Posterior vena cava (tissue), 2 donors: ENCODE data around the gene CTDP1. TPM values are rescaled to one million over a fixed set of nuclear protein-coding genes. Genes with fewer than 3 reads are reported as not detected.
"Not testable (repeated sequence)": the region's sequence is repeated elsewhere in the genome, so short reads cannot be mapped to it uniquely, and the experiment has no call there.

Experiments
- DNase-seq: peaks from one replicate; pipeline ENCODE4 v3.0.0-alpha.2; 2020; ENCODE audit warnings: low spot score
- intact Hi-C, 2 donors: fragments of 100-400 bp; cut with DNase I; formaldehyde crosslinking; loops; one replicate each; pipeline versions ENCODE4 v1.14.1 to v1.14.2; 2022 to 2023
- total RNA-seq, 2 donors: library from RNA; stranded (reverse); fragmentation: NEBNext Ultra II Directional; extraction: Animal tissue kit (Norgen Biotek cat#: 25700); gene quantifications; one replicate each; pipeline ENCODE4 v1.2.1, GENCODE V29; 2021
- donor health status: DM: yes; HTN: yes; CAD: no.
- donor health status: DM: yes; HTN: yes; CAD: no.

CTDP1 gene
- total RNA-seq, 2 donors from 2014 or later = 13.8 to 15.4 TPM

DNA sequence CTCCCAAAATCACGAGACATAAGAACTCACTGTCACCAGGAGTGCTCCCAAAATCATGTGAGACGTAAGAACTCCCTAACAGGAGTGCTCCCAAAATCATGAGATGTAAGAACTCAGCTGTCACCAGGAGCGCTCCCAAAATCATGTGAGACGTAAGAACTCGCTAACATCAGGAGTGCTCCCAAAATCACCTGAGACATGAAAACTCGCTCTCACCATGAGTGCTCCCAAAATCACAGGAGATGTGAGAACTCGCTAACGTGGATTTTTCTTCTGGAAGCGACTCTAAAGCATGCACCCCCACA, 53.1 kb downstream of the CTDP1 start:
- DNase-seq = no peak
- intact Hi-C loops = no loop called here

DNA sequence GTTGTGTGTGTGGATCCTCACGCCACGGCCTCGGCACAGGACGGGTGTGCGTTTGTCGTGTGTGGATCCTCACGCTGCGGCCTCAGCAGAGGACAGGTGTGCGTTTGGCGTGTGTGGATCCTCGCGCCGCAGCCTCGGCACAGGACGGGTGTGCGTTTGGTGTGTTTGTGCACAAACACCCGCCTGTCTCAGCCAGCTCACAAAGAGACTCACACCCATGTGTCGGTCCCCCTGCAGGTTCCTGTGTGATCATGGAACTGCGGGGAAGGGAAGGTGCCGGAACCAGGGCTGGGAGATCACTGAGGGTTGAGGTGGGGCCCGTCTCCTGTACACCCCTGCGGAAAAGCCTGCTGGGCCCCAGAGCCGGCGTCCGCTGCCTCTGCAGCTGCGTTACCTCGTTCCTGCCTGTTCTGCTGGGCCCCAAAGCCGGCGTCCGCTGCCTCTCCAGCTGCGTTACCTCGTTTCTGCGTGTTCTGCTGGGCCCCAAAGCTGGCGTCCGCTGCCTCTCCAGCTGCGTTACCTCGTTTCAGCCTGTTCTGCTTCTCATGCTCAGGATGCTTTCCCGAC, 53.6 kb downstream of the CTDP1 start:
- no peak for DNase-seq
- intact Hi-C loops = no loop called here

DNA sequence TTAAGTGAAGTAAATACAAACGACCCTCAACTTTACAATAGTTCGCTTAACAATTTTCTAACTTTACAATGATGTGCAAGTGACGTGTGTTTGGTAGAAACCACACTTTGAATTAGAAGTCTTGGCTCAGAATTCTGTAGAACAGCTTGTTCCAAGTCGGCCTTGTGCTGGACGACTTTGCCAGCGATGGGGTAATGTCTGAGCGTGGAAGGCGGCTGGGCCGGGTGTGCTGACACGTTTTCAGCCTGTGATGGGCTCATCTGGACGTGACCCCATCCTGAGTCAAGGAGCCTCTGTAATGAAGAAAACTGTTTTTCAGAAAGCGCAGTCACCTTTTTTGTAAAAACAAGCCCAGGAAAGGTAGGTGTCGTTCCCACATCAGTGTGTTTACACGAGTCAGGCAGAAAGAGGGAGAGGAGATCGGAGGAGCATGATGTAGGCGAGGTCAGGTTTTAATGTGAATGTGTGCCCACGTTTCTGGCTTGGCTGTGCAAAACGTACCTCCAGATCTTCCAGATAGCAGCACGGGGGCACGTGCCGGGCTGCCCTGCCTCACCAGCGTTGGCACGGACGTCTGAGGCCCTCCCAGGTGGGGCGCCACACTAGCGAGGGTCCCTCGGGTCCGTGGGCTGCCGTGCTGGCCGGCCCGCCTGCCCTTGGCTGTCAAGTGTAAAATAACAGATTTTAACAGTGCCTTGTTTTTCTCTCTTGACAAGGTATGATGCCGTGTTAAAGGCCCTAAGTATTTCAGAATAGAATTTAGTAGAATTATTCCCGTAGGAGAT, 54.6 kb downstream of the CTDP1 start:
- intact Hi-C loops = no loop called here
- DNase-seq = no peak

DNA sequence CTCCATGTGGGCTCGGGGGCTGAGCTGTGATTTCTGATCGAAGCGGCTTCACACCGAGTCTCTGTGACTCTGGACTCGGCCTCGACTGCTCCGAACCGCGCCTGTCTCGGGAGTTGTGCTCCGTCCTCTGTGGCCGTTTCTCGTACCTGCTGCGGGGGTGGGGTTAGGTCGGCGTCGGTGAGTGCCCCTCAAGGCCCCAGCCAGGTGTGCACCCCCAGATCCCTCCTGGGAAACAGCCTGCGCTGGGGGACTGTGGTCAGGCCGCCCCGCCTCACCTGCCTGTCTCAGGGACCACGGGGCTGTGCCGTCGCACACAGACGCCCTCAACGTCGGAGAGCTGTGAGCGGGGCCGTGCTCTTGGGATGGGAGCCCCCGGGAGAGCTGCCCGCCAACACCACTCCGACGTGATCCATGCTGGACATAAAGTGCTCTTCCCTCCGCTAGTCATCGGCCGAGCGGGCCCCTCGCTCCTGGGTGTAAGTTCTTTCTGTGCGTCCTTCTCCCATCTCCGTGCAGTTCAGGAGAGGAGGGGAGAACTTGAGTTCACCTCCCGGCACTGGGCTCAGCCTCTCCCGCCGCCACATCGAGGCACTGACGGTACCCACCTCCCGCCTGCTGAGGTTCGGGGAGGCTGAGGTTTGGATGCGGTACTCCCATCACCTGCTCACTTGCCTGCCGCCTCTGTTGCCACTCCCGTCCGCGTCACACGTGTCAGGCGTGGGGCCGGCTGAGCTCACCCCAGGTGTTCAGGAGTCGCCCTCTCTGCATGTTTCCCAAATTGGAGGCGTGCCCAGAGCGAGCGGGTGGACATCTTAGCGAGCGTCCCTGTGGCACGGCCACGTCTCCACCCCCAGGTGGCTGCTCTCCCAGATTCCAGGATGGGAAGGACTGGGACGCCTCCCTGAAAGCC, 55.7 kb downstream of the CTDP1 start:
- intact Hi-C loops = no loop called here
- DNase-seq = peak; percentile 76

DNA sequence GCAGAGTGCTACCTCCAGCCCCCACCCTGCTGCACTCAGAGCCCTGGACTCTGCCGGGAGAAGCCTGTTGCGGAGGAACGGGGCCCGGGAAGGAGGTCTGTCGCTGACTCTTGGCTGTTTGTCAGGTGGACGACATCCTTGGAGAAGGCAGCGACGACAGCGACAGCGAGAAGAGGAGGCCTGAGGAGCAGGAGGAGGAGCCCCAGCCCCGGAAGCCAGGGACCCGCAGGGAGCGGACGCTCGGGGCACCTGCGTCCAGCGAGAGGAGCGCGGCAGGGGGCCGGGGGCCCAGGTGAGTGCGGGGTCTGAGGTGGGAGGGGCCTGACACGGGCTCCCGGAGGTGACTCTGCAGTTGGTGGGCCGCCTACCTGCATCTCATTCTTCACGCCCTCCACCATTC, 56.6 kb downstream of the CTDP1 start:
- peak; percentile 82 for DNase-seq
- intact Hi-C loops = no loop called here

DNA sequence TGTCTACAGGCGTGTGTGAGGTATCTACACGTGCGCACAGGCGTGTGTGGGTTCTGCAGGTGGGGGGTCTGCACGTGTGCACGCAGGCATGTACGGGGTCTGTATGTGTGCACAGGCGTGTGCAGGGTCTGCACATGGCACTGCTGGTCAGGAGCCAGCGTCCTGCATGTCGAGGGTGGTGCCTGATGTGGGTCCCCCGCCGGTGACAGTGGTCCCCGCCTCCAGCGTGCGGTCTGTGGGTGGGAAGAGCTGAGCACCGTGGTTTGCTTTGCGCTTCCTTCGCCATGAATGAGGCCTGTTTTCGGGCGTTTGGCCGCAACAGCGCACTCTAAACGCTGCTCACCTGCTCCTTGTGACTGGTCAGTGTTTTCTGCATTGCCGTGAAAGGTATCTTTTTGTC, 57.2 kb downstream of the CTDP1 start:
- DNase-seq = peak; percentile 58
- intact Hi-C loops = no loop called here

DNA sequence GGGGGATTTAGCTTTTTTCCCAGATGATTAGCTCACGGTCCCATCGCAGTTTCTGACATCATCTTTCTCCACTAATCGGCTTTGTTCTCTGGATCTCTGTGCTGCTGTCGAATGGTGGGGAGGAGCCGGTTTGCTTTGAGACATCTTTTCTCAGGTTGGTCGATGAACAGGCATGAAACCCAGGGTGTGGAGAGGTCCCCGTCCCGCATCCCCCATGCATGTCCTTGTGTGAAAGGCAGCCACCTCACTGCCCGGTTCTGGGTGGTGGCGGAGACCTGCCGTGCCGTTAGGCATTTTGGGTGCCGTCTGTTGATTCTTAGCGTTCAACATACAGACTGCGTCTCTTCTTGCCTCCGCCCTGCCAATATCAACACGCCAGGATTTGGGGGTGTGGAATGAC, 57.8 kb downstream of the CTDP1 start:
- intact Hi-C loops = no loop called here
- DNase-seq = peak; percentile 8

DNA sequence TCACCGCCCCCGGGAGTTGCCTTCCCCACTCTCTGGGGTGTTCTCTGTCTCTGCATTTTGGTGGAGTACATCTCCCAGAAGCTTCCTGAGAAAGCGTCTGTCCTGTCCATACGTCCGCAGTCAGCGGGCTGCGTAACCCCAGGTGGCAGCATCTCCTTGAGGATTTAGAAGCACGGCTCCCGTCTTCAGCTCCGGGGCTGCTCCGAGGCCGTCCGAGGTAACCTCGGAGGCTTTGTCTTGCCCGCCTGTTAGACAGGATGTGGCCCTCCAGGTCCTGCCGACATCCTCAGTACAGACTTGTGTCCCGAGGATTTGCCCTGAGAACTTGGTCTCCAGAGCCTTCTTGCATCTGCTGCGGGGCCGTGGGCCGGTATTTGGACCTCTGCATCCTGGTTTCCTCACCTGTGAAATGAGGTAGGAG, 58.4 kb downstream of the CTDP1 start:
- peak; percentile 75 for DNase-seq
- intact Hi-C loops = no loop called here

DNA sequence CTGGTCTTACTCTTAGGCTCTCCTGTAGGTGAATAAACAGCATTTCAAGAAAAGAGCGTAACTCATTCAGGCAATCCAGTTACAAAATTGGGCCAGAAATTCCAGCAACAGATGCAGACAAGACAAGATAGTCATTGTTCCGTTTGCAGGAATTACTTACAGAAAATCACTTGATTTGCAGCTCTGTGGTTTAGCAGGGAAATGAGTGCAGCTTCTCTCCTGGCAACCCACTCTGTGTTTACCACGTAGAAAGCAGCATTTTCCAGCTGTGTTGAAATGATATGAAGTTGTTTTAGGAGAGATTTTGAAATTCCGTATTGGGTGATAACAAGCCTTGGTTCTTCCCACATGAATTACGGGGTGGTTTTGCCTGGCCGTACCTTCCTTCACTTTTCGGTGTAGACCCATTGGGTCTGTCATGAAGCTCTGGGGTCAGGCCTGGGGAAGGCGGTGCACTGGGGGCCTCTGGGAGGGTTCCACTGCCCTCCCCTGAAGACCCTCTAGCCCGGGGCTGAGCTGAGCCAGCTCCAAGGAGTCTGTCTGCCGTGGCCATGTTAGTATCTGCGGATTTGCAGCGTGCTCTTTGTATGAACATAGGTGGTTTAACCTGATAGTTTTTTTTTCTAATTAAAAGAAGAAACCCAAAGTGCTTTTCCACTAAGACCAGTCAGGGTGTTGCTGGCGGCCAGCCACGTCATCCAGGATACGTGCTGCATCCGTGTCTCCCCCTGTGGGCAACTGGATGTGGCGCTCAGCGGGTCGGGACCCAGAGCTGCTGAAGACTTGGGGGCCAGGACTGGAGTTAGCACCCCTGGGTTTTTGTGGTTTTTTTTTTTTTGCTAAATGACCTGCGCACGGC, 59.2 kb downstream of the CTDP1 start:
- intact Hi-C loops = no loop called here

DNA sequence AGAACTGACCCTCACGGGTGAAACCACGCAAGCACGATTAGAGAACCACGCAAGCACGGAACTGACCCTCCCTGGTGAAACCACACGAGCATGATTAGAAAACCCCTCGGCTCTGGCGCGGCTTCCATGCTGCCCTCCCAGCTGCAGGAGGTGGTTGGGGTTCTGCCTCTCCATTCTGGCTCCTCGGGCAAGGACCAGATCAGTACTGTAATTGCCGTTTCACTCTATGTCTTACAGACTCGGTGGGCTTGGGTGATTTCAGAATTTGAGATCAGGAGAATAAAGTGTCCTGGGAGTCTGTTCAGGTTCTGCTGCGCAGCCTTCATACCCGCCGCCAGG, 59.8 kb downstream of the CTDP1 start:
- intact Hi-C loops = no loop called here
- DNase-seq = peak; percentile 50

More for the DNA sequence above, 59.2 kb downstream of the CTDP1 start:
- DNase-seq = peak; percentile 74

DNA sequence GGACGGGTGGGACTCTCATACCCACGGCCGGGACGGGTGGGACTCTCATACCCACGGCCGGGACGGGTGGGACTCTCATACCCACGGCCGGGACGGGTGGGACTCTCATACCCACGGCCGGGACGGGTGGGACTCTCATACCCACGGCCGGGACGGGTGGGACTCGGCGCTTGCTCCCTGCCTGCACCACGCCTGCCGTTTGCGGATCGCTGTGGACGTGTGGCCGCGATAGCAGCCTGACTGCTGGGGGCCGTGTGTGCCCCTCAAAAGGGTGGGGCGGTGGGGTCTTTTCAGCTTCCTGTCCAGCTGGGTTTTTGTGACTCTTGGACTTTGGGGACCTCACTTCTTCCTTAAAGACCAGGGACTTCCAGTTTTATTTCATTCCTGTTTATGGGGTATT, 60.4 kb downstream of the CTDP1 start:
- intact Hi-C loops = not testable (repeated sequence)
- peak; percentile 50 for DNase-seq

DNA sequence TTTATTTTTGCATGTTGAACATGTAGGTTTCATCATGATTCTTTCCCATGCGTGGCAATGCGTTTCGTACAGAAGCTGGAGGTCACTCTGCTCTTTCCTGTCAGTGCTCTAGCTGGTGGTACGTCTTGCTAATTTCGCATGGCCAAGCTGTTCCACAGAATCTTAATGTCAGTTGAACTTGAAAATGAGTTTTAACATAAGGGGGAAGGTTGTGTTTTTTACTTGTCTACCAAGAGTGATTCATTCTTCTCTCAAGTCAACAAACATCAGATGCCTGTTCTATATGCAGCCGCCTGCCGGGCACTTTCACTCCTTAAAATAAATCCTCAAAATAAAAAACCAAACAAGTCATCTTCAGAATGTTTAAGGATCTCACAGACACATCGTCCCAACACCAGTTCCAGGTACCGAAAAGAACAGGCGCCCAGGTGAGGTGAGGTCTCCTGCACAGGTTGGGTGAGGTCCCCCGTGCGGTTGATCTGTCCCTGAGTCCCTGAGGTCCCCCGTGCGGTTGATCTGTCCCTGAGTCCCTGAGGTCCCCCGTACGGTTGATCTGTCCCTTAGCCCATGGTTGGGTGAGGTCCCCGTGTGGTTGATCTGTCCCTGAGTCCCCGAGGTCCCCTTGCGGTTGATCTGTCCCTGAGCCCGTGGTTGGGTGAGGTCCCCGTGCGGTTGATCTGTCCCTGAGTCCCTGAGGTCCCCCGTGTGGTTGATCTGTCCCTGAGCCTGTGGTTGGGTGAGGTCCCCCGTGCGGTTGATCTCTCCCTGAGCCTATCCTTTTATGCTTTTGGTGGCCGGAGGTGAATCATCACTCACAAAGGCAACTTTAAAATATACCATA, 61.1 kb downstream of the CTDP1 start:
- intact Hi-C loops = no loop called here
- peak; percentile 70 for DNase-seq

DNA sequence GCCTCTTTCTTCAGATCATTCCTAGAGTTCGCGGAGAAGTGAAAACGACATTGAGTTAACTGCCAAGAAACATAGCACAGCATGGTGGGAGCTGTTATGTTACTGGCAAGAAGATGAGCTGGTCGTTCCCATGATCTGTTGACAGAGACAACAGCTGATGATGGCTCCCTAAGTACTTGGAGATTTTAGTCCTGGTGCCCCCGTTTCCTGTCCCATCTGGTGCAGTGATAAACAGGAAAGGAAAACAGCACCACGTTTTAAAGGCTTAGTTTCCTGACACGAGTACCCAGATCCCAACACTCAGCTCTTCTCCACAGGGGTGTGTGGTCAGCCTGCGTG, 61.7 kb downstream of the CTDP1 start:
- intact Hi-C loops = no loop called here
- peak; percentile 15 for DNase-seq

DNA sequence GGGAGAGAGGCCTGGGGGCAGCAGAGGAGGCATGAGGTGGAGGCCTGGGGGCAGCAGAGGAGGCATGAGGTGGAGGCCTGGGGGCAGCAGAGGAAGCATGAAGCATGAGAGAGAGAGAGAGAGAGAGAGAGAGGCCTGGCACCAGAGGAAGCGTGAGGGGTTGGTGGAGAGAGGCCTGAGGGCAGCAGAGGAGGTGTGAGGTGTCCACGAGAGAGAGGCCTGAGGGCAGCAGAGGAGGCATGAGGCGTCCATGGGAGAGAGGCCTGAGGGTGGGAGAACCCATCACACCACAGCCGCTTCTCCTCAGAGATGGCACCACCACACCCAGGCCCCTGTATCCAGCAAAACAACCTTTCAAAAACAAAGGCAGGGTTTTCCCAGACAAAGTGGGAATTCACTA, 62.5 kb downstream of the CTDP1 start:
- peak; percentile 51 for DNase-seq
- intact Hi-C loops = no loop called here

DNA sequence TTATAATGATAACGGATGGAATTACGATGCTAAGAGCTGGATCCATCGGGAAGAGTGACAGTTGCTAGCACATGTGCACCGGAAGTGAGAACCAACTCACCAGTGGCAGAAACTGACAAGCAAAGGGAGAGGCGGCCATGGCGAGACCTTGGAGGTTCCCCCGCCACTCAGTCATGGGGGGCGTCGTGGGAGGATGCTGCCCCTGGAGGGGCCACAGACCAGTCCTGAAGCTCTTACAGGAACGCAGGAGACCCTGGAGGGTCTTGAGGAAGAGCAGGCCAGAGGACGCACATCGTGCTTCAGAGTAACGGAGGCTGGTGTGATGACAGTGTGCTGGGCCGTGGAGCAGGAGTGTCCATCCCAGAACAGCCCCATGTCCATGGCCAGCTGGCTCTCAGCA, 65.0 kb downstream of the CTDP1 start:
- intact Hi-C loops = no loop called here
- no peak for DNase-seq

DNA sequence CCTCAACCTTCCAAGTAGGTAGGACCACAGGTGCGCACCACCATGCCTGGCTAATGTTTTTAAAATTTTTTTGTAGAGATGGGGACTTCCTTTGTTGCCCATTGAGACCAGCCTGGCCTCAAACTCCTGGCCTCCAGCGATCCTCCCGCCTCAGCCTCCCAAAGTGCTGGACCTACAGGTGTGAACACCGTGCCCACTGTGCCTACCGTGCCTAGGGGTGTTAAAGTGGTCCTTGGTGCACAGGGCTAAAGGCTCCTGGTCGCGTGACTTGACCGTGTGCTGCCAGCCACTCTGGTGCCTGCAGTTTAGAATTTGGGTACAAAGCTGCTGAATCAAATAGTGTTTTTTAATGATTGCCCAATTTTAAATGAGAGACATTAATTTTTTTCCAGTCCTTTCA, 67.1 kb downstream of the CTDP1 start:
- intact Hi-C loops = no loop called here
- no peak for DNase-seq

DNA sequence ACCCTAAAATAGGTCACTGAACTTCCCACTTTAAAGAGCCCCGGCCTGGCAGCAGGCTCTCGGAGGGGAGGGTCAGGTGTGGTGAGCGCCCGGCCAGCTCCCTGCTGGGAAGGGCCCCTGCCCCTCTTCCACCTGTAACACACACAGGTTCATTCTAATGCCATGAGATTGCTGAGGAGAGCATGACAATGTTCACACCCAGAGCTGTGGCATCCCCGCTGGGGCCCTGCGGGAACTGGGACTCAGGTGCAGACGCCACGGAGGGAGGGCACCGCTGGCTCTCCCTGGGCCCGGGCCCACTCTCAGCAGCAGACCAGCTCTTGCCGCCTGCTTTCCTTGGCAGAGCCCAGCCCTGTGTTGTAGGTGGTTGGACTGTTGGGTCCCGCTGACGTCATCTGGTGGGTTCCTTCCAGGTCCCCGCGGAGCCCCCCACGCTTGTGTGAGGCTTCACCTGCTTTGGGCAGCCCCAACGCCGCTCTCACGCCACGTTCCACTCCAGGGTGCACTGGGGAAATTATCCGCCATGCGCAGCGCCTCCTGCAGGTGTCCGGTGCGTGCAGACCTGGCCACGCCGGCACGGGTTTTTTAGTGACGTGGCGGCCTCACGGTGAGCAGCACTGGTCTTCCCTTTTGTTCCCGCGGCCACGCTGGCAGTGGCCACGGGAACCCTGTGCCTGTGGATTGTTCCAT, 67.7 kb downstream of the CTDP1 start:
- intact Hi-C loops = no loop called here

More for the DNA sequence above, 67.7 kb downstream of the CTDP1 start:
- peak; percentile 67 for DNase-seq
